ENCODE results near the gene SAMD10. TPM values are rescaled to one million over a fixed set of nuclear protein-coding genes. Genes with fewer than 3 reads are reported as not detected.
"Not testable (repeated sequence)": the region's sequence is repeated elsewhere in the genome, so short reads cannot be mapped to it uniquely, and the experiment has no call there.

Gene SAMD10
- total RNA-seq, 2 donors from 2014 or later: 33.3 to 33.6 TPM

GRCh38 chr20:63968928-63969760 lies 10.3 kb downstream of the SAMD10 start:
- ATAC-seq: peak in 1 of 2 donors; percentile 37
- no peaks in the 10 kb centered on the region for H3K36me3 Mint-ChIP-seq
- peak overlapping the region; percentile 31 to 76 for H3K27ac Mint-ChIP-seq
- H3K27me3 Mint-ChIP-seq: no peaks in the 10 kb centered on the region
- peaks cover 17 to 25% of the 10 kb centered on the region in 2 donors for H3K4me1 Mint-ChIP-seq (ENCODE audit: low read depth in 2 of 2)
- peak overlapping the region; percentile 81 for H3K4me3 Mint-ChIP-seq
- peak; percentile 61 for DNase-seq (ENCODE audit: low spot score)
- H3K9me3 Mint-ChIP-seq: no peaks in the 10 kb centered on the region

DNA sequence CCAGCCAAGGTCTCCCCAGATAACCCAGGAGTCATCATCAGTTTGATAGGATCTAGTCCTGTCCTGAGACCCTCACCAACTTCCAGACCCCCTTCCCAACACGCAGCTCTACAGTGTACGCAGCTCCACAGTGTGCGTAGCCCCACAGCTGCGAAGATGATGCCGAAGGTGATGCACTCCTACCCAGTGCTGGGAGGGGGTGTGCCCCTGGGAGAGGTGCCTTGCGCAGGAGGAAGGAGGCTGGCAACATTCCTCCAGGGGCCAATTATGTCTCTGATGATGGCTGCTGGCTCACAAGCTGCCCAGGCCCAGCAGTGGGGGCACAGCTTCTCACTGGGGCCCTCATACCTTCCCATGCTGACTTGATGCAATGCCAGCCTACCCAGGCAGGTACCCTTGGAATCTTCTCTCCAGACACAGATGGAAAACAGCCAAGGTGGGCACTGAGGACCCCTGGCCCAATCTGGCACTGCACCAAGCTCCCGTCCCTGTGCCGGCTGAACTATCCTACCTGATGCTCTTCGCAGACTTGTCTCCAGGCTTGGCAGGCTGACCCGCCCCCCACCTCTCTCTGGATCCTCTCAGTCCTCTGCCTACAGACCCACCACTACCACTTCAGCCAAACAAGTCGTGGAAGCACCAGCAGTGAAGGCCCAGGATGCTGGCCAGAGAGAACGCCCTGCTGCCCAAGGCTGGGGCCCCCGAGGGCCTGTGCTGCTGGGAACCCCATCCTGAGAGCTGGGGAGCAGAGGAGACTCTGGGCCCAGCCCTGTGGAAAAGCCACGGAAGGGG lies 11.1 kb downstream of the SAMD10 start:
- peak overlapping the region; percentile 31 to 76 for H3K27ac Mint-ChIP-seq

DNA sequence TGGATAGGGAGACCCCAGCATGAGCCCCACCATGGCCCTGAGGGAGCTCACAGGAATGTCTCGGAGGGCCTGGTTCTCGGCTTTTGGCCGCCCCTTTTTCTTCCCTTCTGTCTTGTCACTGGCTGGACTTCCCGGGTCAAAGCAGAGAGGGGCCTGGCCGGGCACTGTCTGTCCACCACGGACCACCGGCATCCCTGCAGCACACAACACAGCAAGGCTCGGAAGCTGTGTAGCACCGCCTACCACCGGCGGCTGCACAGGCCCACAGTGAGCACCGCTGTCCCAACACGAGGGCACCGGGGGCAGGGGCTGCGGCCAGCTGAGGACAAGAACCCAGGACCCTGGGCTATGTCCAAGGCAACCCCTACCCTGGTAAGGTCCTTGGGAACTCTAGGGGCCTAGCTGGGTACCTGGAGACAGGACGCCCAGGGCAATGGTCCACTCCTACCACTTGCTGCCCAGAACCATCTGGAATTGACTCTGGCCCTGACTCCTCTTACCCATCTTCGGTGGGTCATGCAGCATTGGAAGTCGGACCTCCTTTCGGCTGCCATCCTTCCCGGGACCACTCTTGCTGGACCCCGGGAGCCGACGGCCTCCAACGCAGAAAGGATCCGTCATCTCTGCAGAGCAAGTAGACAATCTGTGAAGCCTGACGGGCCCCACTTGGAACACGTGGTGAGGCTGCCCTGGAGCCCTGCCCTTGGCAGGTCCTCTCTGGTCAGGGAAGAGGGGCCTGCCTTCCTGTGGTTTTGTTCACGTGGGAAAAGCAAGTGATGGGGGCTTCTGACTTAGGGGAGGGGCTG lies 11.9 kb downstream of the SAMD10 start:
- H3K36me3 Mint-ChIP-seq: no peaks in the 10 kb centered on the region
- H3K27ac Mint-ChIP-seq: no peak overlapping the region
- H3K4me1 Mint-ChIP-seq (ENCODE audit: low read depth in 2 of 2): peaks cover under 1 to 13% of the 10 kb centered on the region in 2 donors
- no peaks in the 10 kb centered on the region for H3K27me3 Mint-ChIP-seq
- no peak overlapping the region for H3K4me3 Mint-ChIP-seq
- no peaks in the 10 kb centered on the region for H3K9me3 Mint-ChIP-seq
- DNase-seq (ENCODE audit: low spot score) (peak; percentile 56), ATAC-seq (no peak)

More for the DNA sequence above, 11.1 kb downstream of the SAMD10 start:
- ATAC-seq: no peak
- DNase-seq (ENCODE audit: low spot score): peak; percentile 34
- Mint-ChIP-seq H3K27me3 (no peaks in the 10 kb centered on the region), H3K36me3 (no peaks in the 10 kb centered on the region), H3K4me1 (ENCODE audit: low read depth in 2 of 2) (peaks cover 9 to 18% of the 10 kb centered on the region in 2 donors), H3K9me3 (no peaks in the 10 kb centered on the region), H3K4me3 (peak overlapping the region; percentile 81)

- Mint-ChIP-seq H3K4me3 (no peak overlapping the region), H3K27ac (no peak overlapping the region), H3K4me1 (ENCODE audit: low read depth in 2 of 2) (peaks cover 0 to 13% of the 10 kb centered on the region in 2 donors), H3K36me3 (no peaks in the 10 kb centered on the region), H3K27me3 (no peaks in the 10 kb centered on the region), H3K9me3 (no peaks in the 10 kb centered on the region)
- no peak for ATAC-seq
- DNase-seq (ENCODE audit: low spot score): peak; percentile 50
Observed at GRCh38 chr20:63966944-63967322, 12.5 kb downstream of the SAMD10 start.

DNA sequence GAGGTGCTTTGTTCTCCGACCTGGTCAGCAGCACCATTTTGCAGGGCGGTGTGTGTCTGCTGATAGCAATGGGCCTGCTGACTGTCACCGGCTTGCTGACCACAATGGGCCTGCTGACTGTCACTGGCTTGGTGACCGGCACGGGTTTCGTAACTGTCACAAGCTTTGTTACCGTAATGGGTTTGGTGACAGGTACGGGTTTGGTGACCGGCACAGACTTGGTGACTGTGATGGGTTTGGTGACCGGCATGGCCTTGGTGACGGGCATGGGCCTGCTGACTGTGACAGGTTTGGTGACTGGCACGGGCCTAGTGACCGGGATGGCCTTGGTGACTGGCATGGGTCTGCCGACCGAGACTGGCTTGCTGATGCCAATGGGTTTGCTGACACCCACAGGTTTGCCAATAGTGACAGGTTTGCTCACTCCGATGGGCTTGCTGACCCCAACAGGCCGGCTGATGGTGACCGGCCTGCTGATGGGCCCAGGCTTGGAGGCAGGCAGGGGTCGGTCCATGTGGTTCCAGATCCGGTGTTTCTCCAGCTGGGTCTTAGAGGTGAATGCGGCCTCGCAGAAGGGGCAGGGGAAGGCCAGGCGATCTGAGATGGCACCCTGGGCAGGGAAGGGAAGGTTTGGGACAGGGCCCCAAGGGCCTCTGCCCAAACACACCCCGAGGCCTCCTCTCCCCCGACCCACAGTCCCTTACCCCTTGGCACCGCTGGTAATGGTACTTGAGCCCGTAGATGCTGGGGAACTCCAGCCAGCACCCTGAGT lies 13.1 kb downstream of the SAMD10 start:
- no peaks in the 10 kb centered on the region for H3K9me3 Mint-ChIP-seq
- H3K4me1 Mint-ChIP-seq (ENCODE audit: low read depth in 2 of 2): peaks cover 0 to 13% of the 10 kb centered on the region in 2 donors
- no peak overlapping the region for H3K27ac Mint-ChIP-seq
- H3K27me3 Mint-ChIP-seq: no peaks in the 10 kb centered on the region
- no peak for ATAC-seq
- peak; percentile 16 for DNase-seq (ENCODE audit: low spot score)
- H3K36me3 Mint-ChIP-seq: no peaks in the 10 kb centered on the region
- H3K4me3 Mint-ChIP-seq: no peak overlapping the region

- ATAC-seq (no peak), DNase-seq (ENCODE audit: low spot score) (no peak)
- no peak overlapping the region for H3K27ac Mint-ChIP-seq
- no peaks in the 10 kb centered on the region for H3K27me3 Mint-ChIP-seq
- peaks cover 0 to 11% of the 10 kb centered on the region in 2 donors for H3K4me1 Mint-ChIP-seq (ENCODE audit: low read depth in 2 of 2)
- H3K4me3 Mint-ChIP-seq: no peak overlapping the region
- no peaks in the 10 kb centered on the region for H3K36me3 Mint-ChIP-seq
- no peaks in the 10 kb centered on the region for H3K9me3 Mint-ChIP-seq
Observed at GRCh38 chr20:63964412-63964811, 15.0 kb downstream of the SAMD10 start.

GRCh38 chr20:63963784-63964301 lies 15.6 kb downstream of the SAMD10 start:
- no peak overlapping the region for H3K4me3 Mint-ChIP-seq
- no peaks in the 10 kb centered on the region for H3K27me3 Mint-ChIP-seq
- no peak for DNase-seq (ENCODE audit: low spot score)
- no peaks in the 10 kb centered on the region for H3K9me3 Mint-ChIP-seq
- H3K27ac Mint-ChIP-seq: no peak overlapping the region
- ATAC-seq: no peak
- peaks cover 0 to 9% of the 10 kb centered on the region in 2 donors for H3K4me1 Mint-ChIP-seq (ENCODE audit: low read depth in 2 of 2)
- no peaks in the 10 kb centered on the region for H3K36me3 Mint-ChIP-seq

DNA sequence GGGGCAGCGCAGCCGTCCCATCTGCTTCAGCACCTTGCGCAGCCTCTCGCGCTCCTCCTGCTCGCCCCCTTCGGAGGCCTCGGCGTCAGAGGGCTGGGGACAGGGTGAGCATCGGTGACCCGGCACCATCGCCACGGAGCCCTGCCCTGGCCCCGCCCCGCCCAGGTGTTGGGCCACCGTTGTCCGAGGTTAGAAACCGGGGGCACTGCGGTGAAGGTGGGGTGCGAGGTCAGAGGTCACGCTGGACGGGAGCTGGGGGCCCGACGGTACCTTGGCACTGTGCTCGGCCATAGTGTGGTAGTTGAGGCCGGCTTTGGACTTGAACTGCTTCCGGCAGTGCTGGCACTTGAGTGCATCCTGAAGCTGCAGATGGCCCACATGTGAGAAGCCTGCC lies 16.1 kb downstream of the SAMD10 start:
- Mint-ChIP-seq H3K27me3 (no peaks in the 10 kb centered on the region), H3K4me3 (no peak overlapping the region), H3K4me1 (ENCODE audit: low read depth in 2 of 2) (peaks cover 0 to 4% of the 10 kb centered on the region in 2 donors), H3K27ac (no peak overlapping the region), H3K36me3 (no peaks in the 10 kb centered on the region), H3K9me3 (no peaks in the 10 kb centered on the region)
- DNase-seq (ENCODE audit: low spot score) (no peak), ATAC-seq (no peak)

GRCh38 chr20:63962426-63963347 lies 16.8 kb downstream of the SAMD10 start:
- no peak for ATAC-seq
- Mint-ChIP-seq H3K27ac (no peak overlapping the region), H3K36me3 (no peaks in the 10 kb centered on the region), H3K4me1 (ENCODE audit: low read depth in 2 of 2) (no peaks in the 10 kb centered on the region), H3K9me3 (no peaks in the 10 kb centered on the region), H3K4me3 (no peak overlapping the region), H3K27me3 (no peaks in the 10 kb centered on the region)
- no peak for DNase-seq (ENCODE audit: low spot score)

DNA sequence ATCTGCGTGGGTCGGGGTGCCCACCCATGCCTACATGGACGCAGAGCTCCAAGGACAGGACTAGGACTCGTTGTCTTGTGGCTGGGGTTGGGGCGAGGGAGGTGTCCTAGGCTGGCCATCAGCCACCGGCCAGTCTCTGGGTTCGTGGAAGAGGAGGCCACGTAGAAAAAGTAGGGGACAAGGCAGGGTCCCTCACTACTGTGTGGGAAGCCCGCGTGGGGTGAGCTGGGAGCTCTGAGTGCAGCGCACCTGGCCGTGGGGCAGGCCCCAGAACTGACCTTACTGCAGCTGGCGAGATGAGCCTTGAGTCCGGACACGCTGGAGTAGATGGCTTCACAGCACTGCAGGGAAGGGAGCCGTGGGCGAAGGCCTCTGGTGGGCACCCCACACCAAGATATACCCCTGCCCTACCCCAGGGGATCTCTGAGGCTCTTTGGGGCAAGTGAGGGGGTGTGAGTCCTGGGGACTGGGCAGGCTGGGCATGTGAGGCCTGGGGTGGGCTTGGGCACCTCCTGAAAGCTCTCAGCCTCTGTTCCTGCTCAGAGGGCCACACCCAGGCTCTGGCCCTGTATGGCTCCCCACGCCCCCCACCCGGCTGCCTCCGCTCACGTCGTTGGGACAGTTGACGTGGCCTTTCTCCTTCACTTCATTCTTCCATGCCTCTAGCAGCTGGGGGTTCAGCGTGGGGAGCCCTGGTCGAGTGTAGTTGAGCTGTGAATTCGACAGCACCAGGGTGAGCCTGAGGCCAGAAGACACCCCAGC lies 17.6 kb downstream of the SAMD10 start:
- no peaks in the 10 kb centered on the region for H3K27me3 Mint-ChIP-seq
- H3K27ac Mint-ChIP-seq: no peak overlapping the region
- no peaks in the 10 kb centered on the region for H3K4me1 Mint-ChIP-seq (ENCODE audit: low read depth in 2 of 2)

GRCh38 chr20:63960654-63961621 lies 18.5 kb downstream of the SAMD10 start:
- H3K9me3 Mint-ChIP-seq; H3K4me3 Mint-ChIP-seq; H3K27me3 Mint-ChIP-seq; DNase-seq (ENCODE audit: low spot score); H3K4me1 Mint-ChIP-seq (ENCODE audit: low read depth in 2 of 2); H3K36me3 Mint-ChIP-seq; ATAC-seq; H3K27ac Mint-ChIP-seq: not testable (repeated sequence)

More for the DNA sequence above, 17.6 kb downstream of the SAMD10 start:
- DNase-seq (ENCODE audit: low spot score): no peak
- Mint-ChIP-seq H3K4me3 (no peak overlapping the region), H3K9me3 (no peaks in the 10 kb centered on the region), H3K36me3 (no peaks in the 10 kb centered on the region)
- ATAC-seq: no peak

All from natural killer cell treated with Interleukin-12 subunit alpha and Interleukin-12 subunit beta and Interleukin-15 and Interleukin-18, amount 100 ng/mL, for 72 hours (primary cell).